ENCODE results near the gene ACSM6.
A peak's percentile ranks its signal among the peaks of the same experiment; 100 is the strongest.

The ACSM6 gene

DNA sequence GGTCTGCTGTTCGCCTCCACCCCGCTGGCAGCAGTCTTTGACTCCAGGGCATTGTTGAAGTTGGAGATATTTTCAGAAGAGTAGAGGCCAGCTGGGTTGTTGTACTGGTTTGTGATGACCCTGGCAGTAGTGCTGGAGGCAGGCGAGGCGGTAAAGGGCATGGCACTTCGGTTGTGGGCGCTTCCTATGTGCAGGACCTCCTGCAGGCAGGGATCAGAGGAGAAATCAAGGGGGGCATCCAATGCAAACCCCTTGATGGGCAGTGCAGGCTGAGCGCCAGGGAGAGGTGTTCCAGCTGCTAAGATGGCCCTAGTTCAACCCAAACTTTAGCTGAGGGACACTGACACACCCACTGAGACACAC is 69.8 kb downstream of the ACSM6 start:
- Histone ChIP-seq H3K36me3 (ENCODE audit: insufficient read depth, insufficient read length, low read length) (peaks cover 52% of the 10 kb centered on the region), H3K27me3 (ENCODE audit: insufficient read depth, insufficient read length) (no peaks in the 10 kb centered on the region), H3K9ac (ENCODE audit: insufficient read length, low read depth) (peak overlapping the region; percentile 42), H3K9me3 (ENCODE audit: insufficient read depth, low read length) (no peaks in the 10 kb centered on the region), H3K4me1 (ENCODE audit: insufficient read depth, insufficient read length) (peaks cover under 1% of the 10 kb centered on the region), H3K4me3 (ENCODE audit: insufficient read length, low read depth) (no peak overlapping the region)
- DNase-seq (ENCODE audit: low read depth, low spot score), result no peak
- TF ChIP-seq ZNF274 (IDR thresholded peaks at IDR 0.05; ENCODE audit: low read depth, low read length), result no peak
- no peak for TF ChIP-seq SUZ12 (IDR thresholded peaks at IDR 0.05; ENCODE audit: extremely low read depth, insufficient read depth, insufficient read length)

DNA sequence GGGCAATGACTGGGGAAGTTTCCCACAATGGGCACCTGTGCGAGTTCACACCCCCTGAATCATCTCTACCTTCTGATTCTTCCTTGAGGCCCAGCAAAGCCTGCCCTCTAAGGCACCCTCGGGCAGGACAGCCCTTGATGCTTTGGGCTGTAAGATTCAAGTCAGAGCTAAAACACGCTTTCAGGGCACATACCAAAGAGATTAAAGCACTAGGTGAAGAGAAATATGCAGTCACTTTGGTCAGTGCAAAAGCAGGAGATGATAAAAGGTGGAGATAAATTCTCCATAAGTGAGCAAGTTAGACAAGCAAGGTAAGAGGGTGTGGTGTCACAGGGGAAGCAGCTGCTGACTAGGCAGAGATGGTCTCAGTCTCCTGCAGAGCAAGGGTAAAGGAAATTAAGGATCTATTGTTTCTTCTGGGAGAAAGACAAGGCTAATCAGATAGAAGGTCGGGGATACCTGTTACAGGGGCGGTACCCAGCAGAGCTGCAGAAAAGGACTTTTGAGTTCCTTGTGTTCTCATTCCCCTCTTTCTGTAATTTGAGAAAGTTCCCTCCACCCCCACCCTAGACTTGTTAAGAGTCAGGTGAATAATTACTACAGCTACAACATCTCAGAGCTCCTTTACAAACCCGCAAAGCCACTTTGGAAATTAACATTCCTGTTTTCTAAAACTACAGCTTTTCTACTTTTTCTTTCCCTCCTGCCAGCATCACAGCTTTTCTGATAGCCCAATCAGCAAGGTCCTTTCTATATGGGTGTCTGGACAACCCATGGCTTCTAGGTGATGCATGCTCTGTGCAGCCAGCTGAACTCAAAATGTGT is 70.4 kb downstream of the ACSM6 start:
- H3K9ac ChIP-seq (ENCODE audit: insufficient read length, low read depth), result peak overlapping the region; percentile 42
- no peak overlapping the region for H3K4me3 ChIP-seq (ENCODE audit: insufficient read length, low read depth)
- TF ChIP-seq YY1 (IDR thresholded peaks at IDR 0.05; ENCODE audit: insufficient read depth, insufficient read length) (no peak), ZNF274 (IDR thresholded peaks at IDR 0.05; ENCODE audit: low read depth, low read length) (no peak), SUZ12 (IDR thresholded peaks at IDR 0.05; ENCODE audit: extremely low read depth, insufficient read depth, insufficient read length) (no peak)
- H3K4me1 ChIP-seq (ENCODE audit: insufficient read depth, insufficient read length), result peaks cover 2% of the 10 kb centered on the region
- H3K36me3 ChIP-seq (ENCODE audit: insufficient read depth, insufficient read length, low read length), result peaks cover 47% of the 10 kb centered on the region
- no peaks in the 10 kb centered on the region for H3K9me3 ChIP-seq (ENCODE audit: insufficient read depth, low read length)
- DNase-seq (ENCODE audit: low read depth, low spot score), result no peak
- H3K27me3 ChIP-seq (ENCODE audit: insufficient read depth, insufficient read length), result no peaks in the 10 kb centered on the region

DNA sequence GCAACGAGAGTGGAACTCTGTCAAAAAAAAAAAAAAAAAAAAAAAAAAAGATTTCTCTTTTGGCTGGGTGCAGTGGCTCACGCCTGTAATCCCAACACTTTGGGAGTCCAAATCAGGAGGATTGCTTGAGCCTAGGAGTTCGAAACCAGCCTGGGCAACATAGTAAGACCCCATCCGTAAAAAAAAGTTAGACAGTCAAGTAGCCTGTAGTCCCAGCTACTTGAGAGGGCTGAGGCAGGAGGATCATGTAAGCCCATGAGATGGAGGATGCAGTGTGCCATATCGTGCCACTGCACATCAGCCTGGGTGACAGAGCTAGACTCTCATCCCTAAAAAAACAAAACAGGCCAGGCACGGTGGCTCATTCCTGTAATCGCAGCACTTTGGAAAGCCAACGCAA is 71.5 kb downstream of the ACSM6 start:
- no peak overlapping the region for H3K9ac ChIP-seq (ENCODE audit: insufficient read length, low read depth)
- H3K27me3 ChIP-seq (ENCODE audit: insufficient read depth, insufficient read length), result no peaks in the 10 kb centered on the region
- H3K4me1 ChIP-seq (ENCODE audit: insufficient read depth, insufficient read length), result peaks cover 2% of the 10 kb centered on the region
- TF ChIP-seq YY1 (IDR thresholded peaks at IDR 0.05; ENCODE audit: insufficient read depth, insufficient read length), result no peak
- no peak for TF ChIP-seq SUZ12 (IDR thresholded peaks at IDR 0.05; ENCODE audit: extremely low read depth, insufficient read depth, insufficient read length)
- no peak for TF ChIP-seq ZNF274 (IDR thresholded peaks at IDR 0.05; ENCODE audit: low read depth, low read length)
- no peak for DNase-seq (ENCODE audit: low read depth, low spot score)
- H3K9me3 ChIP-seq (ENCODE audit: insufficient read depth, low read length), result no peaks in the 10 kb centered on the region
- H3K36me3 ChIP-seq (ENCODE audit: insufficient read depth, insufficient read length, low read length), result peaks cover 46% of the 10 kb centered on the region
- H3K4me3 ChIP-seq (ENCODE audit: insufficient read length, low read depth), result no peak overlapping the region

DNA sequence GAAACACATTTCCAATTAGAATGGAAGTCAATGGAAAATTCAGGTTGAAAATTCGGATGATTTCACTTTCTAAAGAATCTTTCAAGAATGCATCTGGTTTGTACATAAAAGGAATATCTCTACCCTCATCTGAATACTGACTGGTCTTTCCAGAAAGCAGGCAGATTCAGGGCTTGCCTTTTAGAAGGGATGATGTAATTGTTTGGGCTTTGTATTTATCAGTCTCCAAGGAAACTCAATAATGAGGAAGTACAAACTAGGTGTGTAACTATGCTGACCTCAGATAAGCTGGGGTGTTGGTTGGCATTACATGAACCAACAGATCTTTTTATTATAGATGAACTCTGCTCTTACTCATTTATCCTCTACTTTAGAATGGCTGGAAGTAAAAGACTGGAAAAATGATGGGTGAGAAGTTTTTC is 72.6 kb downstream of the ACSM6 start:
- H3K4me1 ChIP-seq (ENCODE audit: insufficient read depth, insufficient read length), result peaks cover 2% of the 10 kb centered on the region
- no peak for TF ChIP-seq SUZ12 (IDR thresholded peaks at IDR 0.05; ENCODE audit: extremely low read depth, insufficient read depth, insufficient read length)
- TF ChIP-seq YY1 (IDR thresholded peaks at IDR 0.05; ENCODE audit: insufficient read depth, insufficient read length), result no peak
- TF ChIP-seq ZNF274 (IDR thresholded peaks at IDR 0.05; ENCODE audit: low read depth, low read length), result no peak
- H3K36me3 ChIP-seq (ENCODE audit: insufficient read depth, insufficient read length, low read length), result peaks cover 56% of the 10 kb centered on the region
- no peaks in the 10 kb centered on the region for H3K27me3 ChIP-seq (ENCODE audit: insufficient read depth, insufficient read length)
- no peaks in the 10 kb centered on the region for H3K9me3 ChIP-seq (ENCODE audit: insufficient read depth, low read length)
- no peak for DNase-seq (ENCODE audit: low read depth, low spot score)
- H3K9ac ChIP-seq (ENCODE audit: insufficient read length, low read depth), result no peak overlapping the region
- H3K4me3 ChIP-seq (ENCODE audit: insufficient read length, low read depth), result no peak overlapping the region

DNA sequence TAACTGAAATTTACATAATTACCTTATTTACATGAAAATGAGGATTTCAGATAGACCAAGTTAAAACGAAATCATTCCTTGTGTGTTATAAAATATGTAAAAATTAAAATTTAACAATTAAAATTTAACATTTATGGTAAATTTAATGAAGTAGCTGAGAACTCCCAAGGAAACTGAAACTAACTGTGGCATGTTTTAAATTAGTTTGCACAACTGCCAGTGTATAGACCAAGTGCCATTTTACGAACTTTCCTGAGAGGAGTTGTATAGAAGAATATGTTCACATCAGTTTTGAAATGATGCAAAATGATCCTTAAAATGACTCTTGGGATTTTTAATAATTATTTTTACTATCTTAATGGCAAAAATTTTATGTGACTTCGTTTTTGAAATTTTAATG is 73.2 kb downstream of the ACSM6 start:
- Histone ChIP-seq H3K36me3 (ENCODE audit: insufficient read depth, insufficient read length, low read length) (peaks cover 55% of the 10 kb centered on the region), H3K27me3 (ENCODE audit: insufficient read depth, insufficient read length) (no peaks in the 10 kb centered on the region), H3K9me3 (ENCODE audit: insufficient read depth, low read length) (no peaks in the 10 kb centered on the region), H3K4me1 (ENCODE audit: insufficient read depth, insufficient read length) (peaks cover 2% of the 10 kb centered on the region), H3K4me3 (ENCODE audit: insufficient read length, low read depth) (no peak overlapping the region), H3K9ac (ENCODE audit: insufficient read length, low read depth) (no peak overlapping the region)
- TF ChIP-seq ZNF274 (IDR thresholded peaks at IDR 0.05; ENCODE audit: low read depth, low read length), result no peak
- TF ChIP-seq YY1 (IDR thresholded peaks at IDR 0.05; ENCODE audit: insufficient read depth, insufficient read length), result no peak
- no peak for TF ChIP-seq SUZ12 (IDR thresholded peaks at IDR 0.05; ENCODE audit: extremely low read depth, insufficient read depth, insufficient read length)
- no peak for DNase-seq (ENCODE audit: low read depth, low spot score)

DNA sequence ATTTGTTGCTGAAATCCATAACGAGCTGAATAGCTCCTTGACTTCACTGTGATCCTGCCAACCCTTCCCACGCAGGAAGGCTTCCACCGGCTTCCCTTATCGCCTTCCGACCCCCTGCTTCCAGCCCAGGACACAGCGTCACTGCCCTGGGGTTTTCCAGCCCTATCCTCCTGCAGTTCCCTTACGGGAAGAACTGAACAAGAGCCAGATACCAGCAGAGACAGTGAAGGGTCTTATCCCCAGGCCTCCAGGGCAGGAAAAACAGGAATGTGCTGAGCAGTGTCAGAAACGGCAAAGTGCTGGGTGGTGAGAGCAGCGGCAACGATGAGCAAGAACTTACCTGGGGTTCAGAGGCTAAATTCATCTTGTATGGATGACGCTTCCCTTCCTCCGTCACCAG is 74.4 kb downstream of the ACSM6 start:
- peaks cover 2% of the 10 kb centered on the region for H3K4me1 ChIP-seq (ENCODE audit: insufficient read depth, insufficient read length)
- no peak overlapping the region for H3K4me3 ChIP-seq (ENCODE audit: insufficient read length, low read depth)
- DNase-seq (ENCODE audit: low read depth, low spot score), result no peak
- no peaks in the 10 kb centered on the region for H3K9me3 ChIP-seq (ENCODE audit: insufficient read depth, low read length)
- H3K27me3 ChIP-seq (ENCODE audit: insufficient read depth, insufficient read length), result no peaks in the 10 kb centered on the region
- H3K9ac ChIP-seq (ENCODE audit: insufficient read length, low read depth), result no peak overlapping the region
- H3K36me3 ChIP-seq (ENCODE audit: insufficient read depth, insufficient read length, low read length), result peaks cover 49% of the 10 kb centered on the region
- no peak for TF ChIP-seq SUZ12 (IDR thresholded peaks at IDR 0.05; ENCODE audit: extremely low read depth, insufficient read depth, insufficient read length)
- no peak for TF ChIP-seq YY1 (IDR thresholded peaks at IDR 0.05; ENCODE audit: insufficient read depth, insufficient read length)
- TF ChIP-seq ZNF274 (IDR thresholded peaks at IDR 0.05; ENCODE audit: low read depth, low read length), result no peak

GRCh38 chr10:95273393-95274312 is 79.6 kb downstream of the ACSM6 start:
- H3K36me3 ChIP-seq (ENCODE audit: insufficient read depth, insufficient read length, low read length), result peaks cover 29% of the 10 kb centered on the region
- H3K4me1 ChIP-seq (ENCODE audit: insufficient read depth, insufficient read length), result peaks cover 7% of the 10 kb centered on the region
- H3K4me3 ChIP-seq (ENCODE audit: insufficient read length, low read depth), result no peak overlapping the region
- no peaks in the 10 kb centered on the region for H3K27me3 ChIP-seq (ENCODE audit: insufficient read depth, insufficient read length)
- TF ChIP-seq ZNF274 (IDR thresholded peaks at IDR 0.05; ENCODE audit: low read depth, low read length) (no peak), SUZ12 (IDR thresholded peaks at IDR 0.05; ENCODE audit: extremely low read depth, insufficient read depth, insufficient read length) (no peak), YY1 (IDR thresholded peaks at IDR 0.05; ENCODE audit: insufficient read depth, insufficient read length) (no peak)
- DNase-seq (ENCODE audit: low read depth, low spot score), result no peak
- peak overlapping the region; percentile 21 for H3K9ac ChIP-seq (ENCODE audit: insufficient read length, low read depth)
- H3K9me3 ChIP-seq (ENCODE audit: insufficient read depth, low read length), result no peaks in the 10 kb centered on the region

Data from NT2/D1 (cell line).